GM19467 (cell line): ENCODE measurements around the gene NMT2.
"Not testable (repeated sequence)": the region's sequence is repeated elsewhere in the genome, so short reads cannot be mapped to it uniquely, and the experiment has no call there.

ENCODE experiments used
- ATAC-seq: cut with Tn5 transposase; IDR thresholded peaks from one replicate; pipeline ENCODE4 v1.9.1; 2021; ENCODE audit warnings: mild to moderate bottlenecking, moderate library complexity; ENCODE audit not compliant: unreplicated experiment

Gene NMT2

DNA sequence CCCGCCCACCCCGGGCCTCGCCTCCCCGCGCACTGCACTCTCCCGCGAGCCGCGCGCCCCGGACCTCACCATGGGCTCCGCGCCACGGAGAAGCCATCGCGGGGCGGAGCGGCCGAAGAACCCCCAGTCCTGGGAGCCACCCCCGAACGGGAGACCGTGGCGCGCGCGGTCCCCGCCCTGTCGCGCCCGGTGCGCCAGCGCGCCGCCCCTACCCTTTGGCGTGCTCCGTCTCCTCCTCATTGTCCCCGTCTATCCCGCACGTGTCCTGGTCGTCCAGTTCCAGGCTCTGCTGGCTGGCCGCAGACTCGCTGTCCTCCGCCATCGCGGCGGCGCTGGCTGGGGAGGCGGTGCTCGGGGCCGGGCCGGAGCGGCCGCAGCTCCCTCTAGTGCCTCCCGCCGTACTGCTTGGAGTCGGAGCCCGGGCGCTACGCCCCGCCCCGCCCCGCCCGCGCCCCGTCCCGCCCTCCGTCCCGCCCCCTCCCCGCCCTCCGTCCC lies at the start of gene NMT2:
Gene NMT2, minus strand, starts transcription at position 403 of the 495 bp plus-strand sequence. Its CDS starts 81 bp downstream, at position 322.
- ATAC-seq, result peak; percentile 88

DNA sequence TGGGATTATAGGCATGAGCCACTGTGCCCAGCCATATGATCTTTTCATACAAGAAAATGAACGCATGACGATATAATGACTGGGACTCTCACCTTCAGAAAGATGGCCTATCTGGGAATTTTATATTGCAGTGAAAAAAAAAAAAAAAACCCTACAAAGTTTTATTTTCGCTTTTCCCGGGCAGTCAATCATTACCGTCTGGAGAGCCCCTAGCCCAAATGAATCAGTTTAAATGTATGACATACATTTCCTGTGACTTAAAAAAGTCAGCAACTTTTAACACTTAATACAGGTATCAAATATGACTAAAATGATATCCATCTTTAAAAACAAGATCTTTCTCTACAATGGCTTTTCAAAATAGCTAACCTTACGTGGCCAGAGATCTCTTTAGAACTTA lies 48.2 kb upstream of the NMT2 start:
- no peak for ATAC-seq

DNA sequence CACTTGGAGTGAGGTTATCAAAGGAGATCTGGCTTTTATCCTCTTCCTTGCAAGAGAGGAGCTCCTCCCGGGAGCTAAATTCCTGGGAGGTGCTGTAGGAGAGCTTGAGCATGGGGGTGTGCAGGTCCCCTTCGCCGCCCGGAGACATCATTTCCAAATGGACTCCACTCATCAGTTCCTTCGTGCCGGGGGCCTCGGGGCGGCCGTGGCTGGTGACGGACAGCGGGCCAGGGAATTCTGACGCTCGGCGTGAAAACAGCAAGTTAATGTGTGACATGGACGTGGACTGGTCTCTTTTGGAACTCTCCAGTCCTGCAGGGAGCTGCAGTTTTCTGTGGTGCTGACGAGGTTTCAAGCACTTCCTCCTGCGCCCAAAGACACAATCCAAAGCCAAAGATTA lies 45.7 kb upstream of the NMT2 start:
- no peak for ATAC-seq

DNA sequence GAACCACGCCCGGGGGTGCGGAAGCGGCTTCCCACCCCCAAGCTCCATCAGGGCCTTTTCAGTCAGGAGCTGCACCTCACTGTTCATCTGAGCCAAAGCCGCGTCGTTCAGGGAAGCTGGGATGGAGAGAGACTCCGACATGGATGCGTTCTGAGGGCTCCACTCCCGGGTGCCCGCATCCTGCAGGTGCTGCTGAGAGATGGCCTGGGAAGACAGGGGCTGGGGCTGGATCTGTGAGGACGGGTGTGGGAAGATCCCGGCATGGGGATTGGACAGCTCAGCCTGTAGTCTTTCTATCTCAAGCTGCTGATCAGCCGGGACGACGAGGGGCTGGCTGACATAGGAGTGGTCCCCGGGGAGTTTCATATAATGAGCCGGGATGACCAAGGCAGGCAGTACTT lies 45.0 kb upstream of the NMT2 start:
- no peak for ATAC-seq

GRCh38 chr10:15211464-15211979 lies 43.0 kb upstream of the NMT2 start:
- ATAC-seq, result no peak

- ATAC-seq, result no peak
Measured at GRCh38 chr10:15210521-15210920, 42.0 kb upstream of the NMT2 start.

DNA sequence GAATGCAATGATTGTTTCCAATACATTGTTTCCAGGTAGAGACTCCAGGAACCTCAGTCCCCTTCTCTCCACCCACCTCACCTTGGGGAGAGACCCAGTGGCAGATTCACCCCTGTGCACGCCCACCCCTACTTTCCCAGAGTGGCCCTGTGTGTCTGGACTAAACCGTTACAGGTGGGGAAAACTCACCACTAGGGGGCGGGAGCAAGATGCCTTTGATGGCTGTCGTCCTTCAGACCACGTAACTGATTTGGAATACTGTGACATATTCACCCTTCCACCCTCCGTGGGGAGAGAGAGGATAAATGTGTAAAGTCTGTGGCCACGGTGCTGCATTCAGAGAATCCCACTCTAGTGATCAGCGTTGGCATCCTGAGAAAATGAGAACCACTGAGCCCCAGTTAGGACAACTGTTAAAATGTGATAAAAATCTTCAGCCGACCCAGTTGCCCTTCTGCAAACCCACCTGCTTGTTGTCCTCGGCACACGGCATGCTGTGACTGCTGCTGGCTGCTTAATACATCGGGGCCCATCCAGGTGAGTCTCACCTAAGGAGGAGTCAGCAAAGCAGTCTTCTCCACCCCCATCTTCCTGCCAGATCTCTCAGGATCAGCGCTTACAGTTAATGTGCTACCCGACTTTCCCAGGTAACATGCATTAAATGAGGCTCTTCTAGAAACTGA lies 41.5 kb upstream of the NMT2 start:
- no peak for ATAC-seq

GRCh38 chr10:15208221-15208620 lies 39.7 kb upstream of the NMT2 start:
- ATAC-seq, result no peak

GRCh38 chr10:15207410-15207809 lies 38.9 kb upstream of the NMT2 start:
- ATAC-seq, result not testable (repeated sequence)

DNA sequence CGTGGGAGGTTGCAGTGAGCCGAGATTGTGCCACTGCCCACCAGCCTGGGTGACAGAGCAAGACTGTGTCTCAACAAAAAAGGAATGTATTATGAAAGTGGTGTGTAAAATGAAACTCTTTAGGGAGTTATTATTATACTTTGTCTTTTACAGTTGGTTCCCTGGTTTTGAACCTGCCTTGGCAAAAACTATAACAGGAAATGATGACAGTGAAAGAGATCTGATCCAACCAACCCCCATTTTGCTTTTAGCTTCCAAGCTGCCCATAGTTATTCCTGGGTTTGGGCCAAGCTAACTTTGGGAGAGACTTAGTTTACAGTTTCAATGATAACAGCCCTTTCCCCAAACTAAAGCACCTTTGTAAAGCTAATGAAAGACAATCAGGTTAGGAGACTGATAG lies 34.1 kb upstream of the NMT2 start:
- no peak for ATAC-seq

DNA sequence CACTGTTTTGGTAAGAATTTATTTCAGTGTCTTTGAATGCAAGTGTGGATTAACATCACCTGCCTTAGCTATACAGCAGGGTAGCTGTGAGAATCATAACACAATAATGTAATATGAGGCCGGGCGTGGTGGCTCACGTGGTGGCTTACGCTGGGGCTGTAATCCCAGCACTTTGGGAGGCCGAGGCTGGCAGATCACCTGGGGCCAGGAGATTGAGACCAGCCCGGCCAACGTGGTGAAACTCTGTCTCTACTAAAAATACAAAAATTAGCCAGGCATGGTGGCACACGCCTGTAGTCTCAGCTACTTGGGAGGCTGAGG lies 33.8 kb upstream of the NMT2 start:
- ATAC-seq, result not testable (repeated sequence)

DNA sequence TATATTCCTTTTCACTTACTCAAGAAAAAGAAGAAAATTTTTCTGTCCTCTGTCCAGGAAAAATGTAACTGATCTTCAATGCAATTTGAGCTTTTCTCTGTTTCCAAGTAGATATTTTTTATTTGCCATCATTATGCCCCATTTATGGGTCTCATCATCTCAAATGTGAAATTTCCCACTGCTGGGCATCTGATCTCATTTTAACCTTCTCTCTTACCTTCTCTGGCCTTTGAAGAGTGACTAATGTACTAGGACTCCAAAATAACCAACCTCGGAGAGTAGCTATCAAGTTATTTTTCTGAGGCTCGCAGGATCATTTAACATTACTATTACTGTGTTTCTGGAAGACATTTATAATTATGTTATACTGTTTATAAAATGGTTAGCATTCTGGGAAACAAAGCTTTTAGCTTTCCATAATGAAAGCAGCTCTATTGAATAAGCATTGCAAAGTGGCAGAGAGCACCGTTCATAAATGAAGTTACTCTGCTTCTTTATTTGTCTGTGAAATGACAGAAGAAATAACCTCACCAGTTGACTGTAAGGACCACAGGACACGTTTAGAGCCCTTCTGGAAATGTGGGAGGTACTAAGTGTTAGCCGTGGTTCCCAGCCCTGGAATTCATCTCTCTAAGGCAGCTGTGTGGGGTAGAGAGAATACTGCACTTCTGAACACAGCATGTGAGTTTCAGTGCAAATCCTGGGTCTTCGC lies 33.3 kb upstream of the NMT2 start:
- no peak for ATAC-seq

DNA sequence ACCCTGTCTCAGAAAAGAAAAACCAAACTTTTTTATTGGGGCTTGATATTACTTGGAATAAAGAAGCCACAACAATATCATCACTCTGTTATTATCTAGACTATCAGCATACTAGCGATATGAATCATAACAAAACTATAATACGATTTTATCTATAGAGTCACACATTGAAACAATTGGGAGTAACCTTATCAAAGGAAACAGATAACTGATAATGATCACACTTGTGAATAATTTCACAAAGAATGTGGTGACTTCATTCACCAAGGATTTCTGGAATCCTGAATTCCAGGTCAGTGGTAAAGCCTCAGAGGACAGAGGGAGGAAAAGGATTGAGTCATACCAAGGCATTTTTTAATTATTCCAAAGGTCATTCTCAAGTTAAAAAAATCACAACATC lies 32.1 kb upstream of the NMT2 start:
- ATAC-seq, result no peak

GRCh38 chr10:15197911-15198310 lies 29.4 kb upstream of the NMT2 start:
- ATAC-seq, result no peak

DNA sequence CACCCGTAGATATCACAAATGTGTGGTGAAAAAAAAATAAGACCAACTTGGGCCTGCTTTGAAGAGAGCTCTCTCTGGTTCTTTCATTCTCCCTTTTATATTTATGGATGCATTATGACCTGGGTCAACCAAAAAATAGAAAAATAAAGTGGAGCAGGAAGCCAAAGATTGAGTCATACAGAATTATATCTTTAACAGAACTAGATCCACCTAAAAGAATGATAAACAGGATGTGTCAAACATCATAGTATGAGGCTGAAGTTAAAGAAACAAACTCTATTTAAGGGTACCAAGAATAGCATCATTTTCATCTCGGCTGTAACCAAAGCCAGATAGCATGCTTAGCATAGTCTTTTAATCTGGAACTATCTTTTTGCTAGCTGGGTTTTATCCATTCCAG lies 28.8 kb upstream of the NMT2 start:
- no peak for ATAC-seq

GRCh38 chr10:15196021-15196834 lies 27.7 kb upstream of the NMT2 start:
- ATAC-seq, result no peak

- no peak for ATAC-seq
Measured at GRCh38 chr10:15189133-15189885, 20.8 kb upstream of the NMT2 start.

DNA sequence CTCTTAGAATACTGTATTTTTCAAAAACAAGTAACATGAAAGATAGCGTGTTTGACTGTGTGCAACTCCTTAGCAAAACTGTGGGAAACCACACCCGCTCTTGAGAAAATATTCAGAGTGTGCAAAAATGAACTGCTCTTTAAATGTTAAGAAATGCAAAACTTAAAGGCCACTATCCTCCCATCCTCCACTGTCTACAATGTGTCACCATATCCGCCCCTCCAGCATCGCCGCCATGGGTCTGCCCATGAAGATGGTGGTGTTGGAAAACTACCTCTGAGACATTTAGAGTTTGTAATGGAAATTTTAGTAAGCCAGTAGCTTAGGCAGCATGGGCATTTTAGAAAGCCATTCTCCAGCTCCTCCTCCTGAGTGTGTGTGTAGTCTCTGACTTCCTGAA lies 20.1 kb upstream of the NMT2 start:
- ATAC-seq, result no peak

GRCh38 chr10:15183689-15184481 lies 15.4 kb upstream of the NMT2 start:
- ATAC-seq, result no peak
